GM12878 (cell line): Measurements from ENCODE around the gene RNF38. TPM values are rescaled to one million over a fixed set of nuclear protein-coding genes. Genes with fewer than 3 reads are reported as not detected.

Experiments
- CREB1 ChIP-seq: IDR thresholded peaks from 2 replicates; pipeline ENCODE4 v1.6.1; 2012; ENCODE audit warnings: low read depth, mild to moderate bottlenecking, inconsistent platforms
- E2F4 ChIP-seq: IDR thresholded peaks from 2 replicates; pipeline ENCODE4 v1.6.1; 2012; ENCODE audit warnings: low read depth, low read length, improper control_type of control experiment
- E4F1 ChIP-seq: fragments of 450-650 bp; IDR thresholded peaks from 2 replicates; pipeline ENCODE4 v1.6.1; 2018; ENCODE audit warnings: borderline replicate concordance, mild to moderate bottlenecking; ENCODE audit not compliant: partially characterized antibody
- IKZF2 ChIP-seq, 2 experiments: fragments of 450-650 bp; IDR thresholded peaks; 2 replicates each; pipeline ENCODE4 v1.6.1; 2017; ENCODE audit warnings: mild to moderate bottlenecking in 2 of 2, moderate library complexity in 2 of 2
- IRF5 ChIP-seq: fragments of 450-650 bp; IDR thresholded peaks from 2 replicates; pipeline ENCODE4 v1.6.1; 2017; ENCODE audit warnings: borderline replicate concordance
- KDM1A ChIP-seq: fragments of 200-600 bp; sonication (generic); IDR thresholded peaks from 2 replicates; pipeline ENCODE4 v1.6.1; 2016; ENCODE audit warnings: borderline replicate concordance
- NBN ChIP-seq: fragments of 450-650 bp; IDR thresholded peaks from 2 replicates; pipeline ENCODE4 v1.6.1; 2016
- NFIC ChIP-seq: IDR thresholded peaks from 2 replicates; pipeline ENCODE4 v1.6.1; 2012; ENCODE audit warnings: low read depth, mild to moderate bottlenecking, inconsistent platforms, low read length, moderate library complexity
- PBX3 ChIP-seq: IDR thresholded peaks from 2 replicates; pipeline ENCODE4 v1.6.1; 2011; ENCODE audit warnings: mild to moderate bottlenecking, low read depth, low read length, moderate library complexity; ENCODE audit not compliant: insufficient replicate concordance
- POU2F2 ChIP-seq: IDR thresholded peaks from 3 replicates; pipeline ENCODE4 v1.6.1; 2011; ENCODE audit warnings: low read depth, mild to moderate bottlenecking, low read length, borderline replicate concordance
- RBBP5 ChIP-seq: fragments of 200-600 bp; sonication (generic); conservative IDR thresholded peaks from 2 replicates; pipeline ENCODE4 v1.6.1; 2016
- STAT1 ChIP-seq: fragments of 450-650 bp; conservative IDR thresholded peaks from 2 replicates; pipeline ENCODE4 v1.6.1; 2014; ENCODE audit warnings: antibody characterized with exemption, mild to moderate bottlenecking
- TCF12 ChIP-seq: IDR thresholded peaks from 2 replicates; pipeline ENCODE4 v1.6.1; 2011; ENCODE audit warnings: low read depth, mild to moderate bottlenecking, low read length
- USF2 ChIP-seq: IDR thresholded peaks from 2 replicates; pipeline ENCODE4 v1.6.1; 2011; ENCODE audit warnings: low read depth, low read length, improper control_type of control experiment, borderline replicate concordance
- ZNF207 ChIP-seq: fragments of 450-650 bp; IDR thresholded peaks from 2 replicates; pipeline ENCODE4 v1.6.1; 2014; ENCODE audit warnings: antibody characterized with exemption, mild to moderate bottlenecking, borderline replicate concordance
- ZNF687 ChIP-seq: fragments of 450-650 bp; IDR thresholded peaks from 2 replicates; pipeline ENCODE4 v1.6.1; 2017; ENCODE audit warnings: mild to moderate bottlenecking, moderate library complexity
- polyA plus RNA-seq, 11 experiments: library from polyadenylated mRNA; depleted of rRNA in 4 of 11; unstranded in 6 of 11; stranded (reverse) in 5 of 11; fragments of >200 nt; fragmentation: Nextera tagmentation in 4 of 11; fragmentation: Illumina TruSeq in 1 of 11; extraction: Ambion mirVana in 4 of 11; extraction: Trizol in 1 of 11; gene quantifications; 1 replicate in 1 of 11; 2 replicates in 10 of 11; pipeline versions ENCODE4 v1.2.1 to v1.2.3, GENCODE V29; 2011 to 2016; ENCODE audit warnings: inconsistent platforms in 2 of 11, missing spikeins in 2 of 11, low read depth in 1 of 11
- total RNA-seq, 4 experiments: library from RNA; depleted of rRNA in 3 of 4; stranded (reverse); fragments of >200 nt in 3 of 4; fragmentation: Illumina TruSeq in 1 of 4; extraction: Trizol in 1 of 4; gene quantifications; 2 replicates each; pipeline versions ENCODE4 v1.2.1 to v1.2.3, GENCODE V29; 2013 to 2021

Gene RNF38
- total and polyA plus RNA-seq, 10 of the 15 experiments (the other 5 are each of a cell fraction or from before 2014, with no cell fraction given) = 5.1 to 34.7 (median 12.7) TPM

- TF ChIP-seq NBN (no peak), POU2F2 (no peak), STAT1 (no peak), ZNF687 (peak; percentile 56; the same call in 1 of the 2 replicates), RBBP5 (no peak), E2F4 (no peak), KDM1A (no peak), USF2 (no peak), CREB1 (0 out of 2 replicates have a peak, but pooled peaks have one; percentile 31), PBX3 (no peak), TCF12 (no peak), E4F1 (no peak), NFIC (peak; percentile 51; the same call in 1 of the 2 replicates), ZNF207 (no peak), IKZF2 (IDR thresholded peaks at IDR 0.05) (no peak), IRF5 (no peak)
These were observed 58.0 kb downstream of the RNF38 start (continued) for GRCh38 chr9:36341936-36342577.
